Stimulated activated CD4-positive, alpha-beta T cell treated with anti-CD3 and anti-CD28 coated beads, TNF-alpha, amount 100 ng/mL, for 48 hours (primary cell): ENCODE data around the gene RAD51B.
"Not testable (repeated sequence)": the region's sequence is repeated elsewhere in the genome, so short reads cannot be mapped to it uniquely, and the experiment has no call there.

Experiments
- DNase-seq, 3 donors: peaks; one replicate each; pipeline ENCODE4 v3.0.0-alpha.2; 2020; ENCODE audit warnings: low read depth in 3 of 3

The RAD51B gene

DNA sequence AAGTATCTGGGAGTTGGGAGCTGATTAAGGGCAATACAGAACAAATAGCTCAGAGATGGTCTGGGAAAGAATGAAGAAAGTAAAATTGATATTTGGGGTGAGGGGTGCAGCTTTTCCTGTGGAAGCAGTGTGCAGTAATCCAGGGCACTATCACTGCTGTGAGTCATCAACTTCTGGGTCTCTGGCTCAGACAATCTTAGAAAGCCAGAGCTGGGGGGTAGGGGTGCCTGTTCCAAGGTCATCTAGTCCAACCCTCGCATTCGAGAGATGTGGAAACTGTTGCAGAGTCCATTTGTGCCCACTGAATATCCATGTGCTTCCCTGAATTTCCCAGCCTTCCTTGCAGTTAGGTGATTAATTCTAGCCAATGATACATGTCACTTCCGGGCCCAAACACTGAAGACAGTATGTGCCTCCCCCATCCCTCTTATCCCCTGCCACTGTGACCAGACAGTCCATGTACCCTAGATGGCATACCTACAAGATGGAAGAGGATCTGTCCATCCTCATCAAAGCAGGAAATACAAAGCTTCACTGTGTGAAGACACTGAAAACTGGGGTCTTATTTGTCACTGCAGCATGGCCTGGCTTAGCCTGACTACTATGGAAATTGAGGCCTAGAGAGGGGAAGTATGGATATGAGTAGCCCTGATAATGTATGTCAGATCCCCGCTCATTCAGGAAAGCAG lies 921.4 kb downstream of the RAD51B start:
- DNase-seq, result no peak

DNA sequence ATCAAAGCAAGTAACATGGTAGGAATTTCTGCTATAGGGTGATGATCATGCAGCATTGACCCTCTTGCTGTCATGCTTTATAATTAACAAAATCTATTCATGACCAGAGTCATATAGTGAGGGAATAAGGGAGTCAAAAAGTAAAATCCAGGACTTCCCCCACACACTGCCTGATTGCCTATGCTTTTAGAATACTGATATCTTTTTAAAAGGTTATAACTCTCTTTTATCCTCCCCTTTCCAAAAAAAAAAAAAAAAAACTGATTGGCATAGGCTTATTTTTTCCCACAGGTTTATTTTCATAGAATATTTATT lies 921.9 kb downstream of the RAD51B start:
- no peak for DNase-seq

DNA sequence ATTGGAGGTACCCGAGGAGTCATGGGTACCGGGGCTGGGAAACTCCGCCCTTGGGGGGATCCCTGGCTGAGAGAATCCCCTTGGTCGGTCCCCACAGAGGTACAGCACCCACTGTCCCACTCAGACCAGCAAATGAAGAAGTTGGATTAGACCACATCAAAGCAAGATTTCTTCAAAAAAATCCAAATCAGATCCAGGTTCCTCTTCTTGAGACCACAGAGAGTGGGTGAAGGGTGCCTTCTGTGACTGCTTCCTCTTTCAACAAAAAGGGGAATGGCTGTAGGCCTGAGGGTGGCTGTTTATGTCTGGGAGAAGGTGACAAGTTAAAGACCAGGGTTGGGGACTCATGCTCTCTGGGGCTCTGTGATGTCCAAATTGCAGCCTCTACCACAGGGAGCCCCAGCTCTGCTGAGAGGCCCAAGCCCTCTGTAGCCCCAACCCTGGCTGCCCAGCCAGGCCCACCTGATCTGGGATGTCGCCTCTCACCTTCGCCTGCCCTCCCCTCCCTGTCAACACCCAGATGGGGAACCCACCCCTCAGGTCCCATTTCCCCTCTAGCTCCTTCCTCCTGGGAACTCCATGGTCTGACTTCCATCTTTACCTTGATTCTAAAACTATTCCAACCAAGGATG lies 922.4 kb downstream of the RAD51B start:
- DNase-seq, result no peak

DNA sequence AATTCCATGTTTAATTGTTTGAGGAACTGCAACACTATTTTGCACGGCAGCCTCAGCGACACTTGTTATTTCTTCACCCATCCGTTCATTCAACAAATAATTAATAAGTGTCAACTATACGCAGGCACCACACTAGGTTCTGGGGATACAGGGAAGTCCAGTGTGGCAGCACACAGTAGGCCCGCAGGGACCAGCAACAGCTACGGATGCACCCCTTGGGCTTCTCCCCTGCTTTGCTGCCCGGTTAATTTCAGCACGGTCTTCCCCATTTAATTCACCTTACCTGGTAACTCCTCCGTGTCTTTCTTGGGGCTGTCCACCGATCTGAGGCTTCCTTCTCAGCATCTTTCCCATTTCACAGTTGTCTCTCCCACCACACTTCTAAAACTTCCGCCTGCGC lies 925.0 kb downstream of the RAD51B start:
- no peak for DNase-seq

DNA sequence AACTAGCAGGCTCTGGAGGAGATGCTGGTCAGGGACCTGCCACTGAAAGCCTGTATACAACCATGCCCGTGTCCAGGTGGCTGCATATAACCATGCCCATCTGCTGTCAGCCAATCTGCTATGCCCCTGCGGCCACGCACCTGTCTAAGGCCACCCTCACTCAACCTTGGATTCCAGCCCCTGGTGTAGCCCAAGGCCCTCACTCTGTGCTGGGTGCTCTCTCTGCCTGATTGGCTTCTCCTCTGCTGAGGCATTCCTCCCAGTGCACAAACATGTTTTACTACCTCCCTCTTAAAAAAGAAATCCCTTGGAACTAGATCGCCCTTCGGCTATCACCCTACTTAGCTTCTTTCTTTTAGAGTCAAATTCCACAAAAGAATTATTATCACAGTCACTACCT lies 927.8 kb downstream of the RAD51B start:
- DNase-seq, result no peak

DNA sequence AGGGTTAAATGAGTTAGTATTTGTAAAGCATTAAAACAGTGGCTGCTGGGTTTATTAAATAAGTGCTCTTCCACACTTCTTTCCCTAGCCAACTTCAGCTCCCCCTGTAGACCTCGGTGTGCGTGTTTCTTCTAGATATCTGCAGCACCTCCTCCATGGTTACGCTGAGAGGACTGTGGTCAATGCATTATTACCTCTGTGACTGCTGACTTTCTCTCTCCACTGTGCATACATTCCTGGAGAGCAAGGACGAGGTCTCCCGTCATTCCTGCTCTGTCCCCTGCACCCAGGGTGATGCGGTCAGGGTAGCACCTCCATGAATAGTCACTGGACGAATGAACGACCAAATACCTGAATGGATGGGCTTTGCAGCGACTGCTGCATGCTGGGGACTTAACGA lies 928.7 kb downstream of the RAD51B start:
- no peak for DNase-seq

DNA sequence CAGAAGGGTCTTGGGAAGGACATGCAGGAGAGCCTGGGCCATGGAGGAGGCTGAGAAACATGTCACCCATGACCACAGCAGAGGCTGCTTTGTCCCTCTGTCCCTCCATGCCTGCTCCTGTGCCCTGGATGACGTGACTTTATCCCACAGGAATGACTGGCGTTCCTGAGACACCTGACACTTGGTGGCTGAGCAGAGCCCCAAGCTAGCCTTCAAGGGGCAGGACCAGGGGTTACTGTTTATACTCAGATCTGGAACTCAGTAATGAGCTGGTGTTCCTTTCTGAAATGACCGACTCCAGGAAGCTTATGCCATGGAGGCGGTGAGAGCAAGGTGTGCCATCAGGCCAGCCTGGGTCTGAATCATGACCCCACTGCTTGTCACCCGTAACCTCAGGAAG lies 929.1 kb downstream of the RAD51B start:
- no peak for DNase-seq

DNA sequence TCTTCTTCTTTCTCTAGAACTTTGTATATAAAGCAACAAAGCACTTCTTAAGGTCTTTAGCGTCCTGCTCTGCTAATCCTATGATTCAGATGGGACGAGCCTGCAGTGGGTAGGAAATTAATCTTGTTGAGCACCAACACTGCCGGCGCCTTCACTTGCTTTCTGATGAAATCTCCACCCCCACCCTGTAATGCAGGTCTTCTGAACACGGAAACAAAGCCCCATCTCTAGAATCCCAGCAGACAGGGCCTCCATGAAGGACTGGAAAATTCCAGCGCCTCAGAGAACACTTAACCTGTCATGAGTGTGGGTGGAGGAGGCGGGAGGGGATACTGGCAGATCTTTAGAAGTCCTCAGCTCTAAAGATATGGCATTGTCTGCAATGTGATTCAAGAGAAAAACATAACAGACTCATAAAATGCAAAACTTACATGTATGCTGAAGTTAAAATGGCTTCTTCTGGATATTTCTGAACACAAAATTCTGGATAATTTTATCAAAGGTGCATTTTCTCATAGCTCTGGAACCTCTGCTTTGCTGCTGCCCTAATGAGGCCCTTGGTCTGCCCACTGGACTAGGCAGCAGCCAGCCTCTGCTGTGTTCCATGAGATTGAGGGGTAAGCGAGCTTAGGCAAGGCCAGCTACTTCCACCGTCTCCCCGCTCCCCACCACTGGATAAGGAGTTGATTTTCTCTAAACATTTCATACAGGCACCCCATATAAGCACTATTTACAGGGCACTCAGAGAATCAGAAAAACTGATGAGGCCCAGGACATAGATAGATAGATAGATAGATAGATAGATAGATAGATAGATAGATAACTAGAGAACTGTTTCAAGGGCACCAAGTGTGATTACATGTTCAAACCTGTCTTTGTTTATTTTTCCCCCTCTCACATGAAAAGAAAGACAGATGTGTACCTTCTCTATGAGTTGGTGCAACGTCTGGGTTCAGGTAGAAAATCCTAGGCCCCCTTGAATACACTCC lies 930.2 kb downstream of the RAD51B start:
- DNase-seq, result no peak

DNA sequence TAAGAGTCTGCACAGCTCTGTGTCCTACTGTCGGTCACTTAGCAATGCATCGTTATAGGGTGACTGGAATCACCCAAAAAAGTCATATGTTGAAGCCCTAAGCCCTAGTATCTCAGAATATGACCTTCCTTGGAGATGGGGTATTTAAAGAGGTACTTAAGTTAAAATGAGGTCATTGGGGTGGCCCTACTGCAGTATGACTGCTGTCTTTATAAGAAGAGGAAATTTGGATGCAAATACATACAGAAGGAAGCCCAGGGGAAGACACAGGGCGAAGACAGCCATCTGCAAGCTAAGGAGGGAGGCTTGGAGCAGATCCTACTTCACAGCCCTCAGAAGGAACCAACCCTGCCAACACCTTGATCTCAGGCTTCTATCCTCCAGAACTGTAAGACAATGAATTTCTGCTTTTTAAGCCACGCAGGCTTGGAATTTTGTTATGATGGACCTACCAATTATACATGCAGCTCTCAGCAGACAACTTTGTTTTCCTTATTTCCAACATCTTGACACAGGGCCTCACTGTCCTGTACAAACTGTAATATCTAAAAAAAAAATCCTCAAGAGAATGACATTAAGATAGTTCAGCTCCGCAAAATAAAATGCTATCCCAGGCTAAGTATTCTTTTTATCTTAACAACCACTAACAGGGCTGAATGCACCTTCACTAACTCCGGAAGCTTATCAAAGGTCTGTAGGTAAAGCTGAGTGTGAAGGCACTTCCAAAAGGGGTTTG lies 932.9 kb downstream of the RAD51B start:
- no peak for DNase-seq

DNA sequence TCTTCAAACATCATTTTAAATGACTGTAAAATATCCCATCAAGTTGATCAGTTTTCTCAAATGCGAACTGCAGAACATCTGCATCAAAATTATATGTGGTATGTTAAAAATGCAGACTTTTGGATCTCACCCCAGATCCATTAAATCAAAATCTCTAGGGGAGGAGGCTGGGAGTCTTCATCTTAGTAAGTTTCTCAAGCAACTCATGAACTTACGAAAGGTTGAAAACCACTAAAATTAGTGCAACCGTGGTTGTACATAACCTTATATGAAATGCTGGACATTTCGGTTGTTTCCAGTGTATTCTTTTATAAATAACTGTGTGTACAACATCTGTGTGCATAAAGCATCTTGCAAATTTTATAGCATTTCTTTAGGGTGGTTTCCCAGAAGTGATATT lies 934.1 kb downstream of the RAD51B start:
- DNase-seq, result no peak

DNA sequence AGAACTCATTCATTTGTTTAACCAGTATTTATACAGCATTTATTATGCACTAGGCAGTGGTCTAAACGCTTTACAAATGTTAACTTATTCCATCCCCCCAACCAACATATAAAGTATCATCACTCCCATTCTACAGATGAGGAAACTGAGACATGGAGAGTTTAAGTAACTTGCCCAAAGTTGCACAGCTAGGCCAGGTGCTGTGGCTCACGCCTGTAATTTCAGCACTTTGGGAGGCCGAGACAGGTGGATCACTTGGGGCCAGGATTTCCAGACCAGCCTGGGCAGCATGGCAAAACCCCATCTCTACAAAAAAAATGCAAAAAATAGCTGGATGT lies 935.4 kb downstream of the RAD51B start:
- no peak for DNase-seq

DNA sequence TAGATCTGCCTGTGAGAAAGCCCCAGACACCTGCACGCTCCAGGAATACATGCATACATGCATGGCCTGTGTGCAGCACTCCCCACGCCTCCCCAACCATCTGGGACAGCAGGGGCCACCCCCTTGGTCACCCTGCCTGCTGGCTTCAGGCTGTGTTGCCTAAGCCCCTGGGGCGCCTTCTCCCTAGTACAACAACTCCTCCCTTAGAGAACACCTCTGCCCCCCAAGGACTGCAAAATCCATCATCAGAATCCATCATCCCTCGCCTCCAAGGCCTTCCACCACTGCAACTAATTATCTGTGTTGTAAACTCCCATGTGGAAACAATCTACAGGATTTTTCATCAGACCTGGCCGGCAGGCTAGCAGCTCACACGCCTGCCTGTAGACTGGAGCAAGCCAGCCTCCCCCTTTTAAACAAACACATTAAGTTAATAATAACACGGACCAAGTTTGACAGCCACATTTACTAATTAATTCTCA lies 936.5 kb downstream of the RAD51B start:
- no peak for DNase-seq

DNA sequence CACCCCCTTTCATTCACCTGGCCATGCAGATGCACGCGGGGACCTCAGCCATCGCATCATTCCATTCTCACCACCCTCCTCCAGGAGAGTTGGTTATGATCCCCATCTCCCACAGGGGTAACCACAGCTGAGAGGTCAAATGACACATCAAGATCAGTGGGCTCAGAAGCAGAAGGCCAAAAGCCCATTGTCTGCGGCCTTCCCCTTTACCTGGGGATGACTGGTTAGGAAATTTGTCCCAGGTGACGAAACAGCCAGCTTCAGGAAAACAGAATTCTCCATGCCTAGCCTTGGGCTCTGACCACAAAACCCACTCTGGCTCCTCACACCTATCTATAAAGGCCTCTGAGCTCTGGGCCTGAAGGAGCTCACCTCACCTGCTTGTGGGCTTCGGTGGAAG lies 937.2 kb downstream of the RAD51B start:
- DNase-seq, result no peak

DNA sequence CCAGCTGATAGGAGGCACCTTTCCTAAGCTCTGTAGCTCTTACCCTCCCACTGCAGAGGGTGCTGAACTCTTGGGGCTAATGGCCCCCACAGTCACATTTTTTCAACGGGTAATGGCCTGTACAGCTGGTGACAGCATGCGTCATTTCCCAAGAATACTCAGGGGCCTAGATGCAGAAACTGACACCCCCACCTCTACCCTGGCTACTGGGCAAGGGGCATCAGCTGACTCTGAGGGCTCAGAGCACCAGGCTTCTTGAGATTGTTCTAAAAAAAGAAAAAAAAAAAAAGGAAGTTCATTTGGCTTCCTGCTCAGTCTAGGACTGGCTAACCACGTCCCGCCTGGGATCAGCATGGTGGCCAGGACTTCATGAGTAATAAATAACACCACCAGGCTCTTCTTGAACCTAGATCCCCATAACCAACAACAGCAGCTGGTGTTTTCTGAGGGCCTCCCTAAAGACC lies 938.1 kb downstream of the RAD51B start:
- DNase-seq, result no peak

DNA sequence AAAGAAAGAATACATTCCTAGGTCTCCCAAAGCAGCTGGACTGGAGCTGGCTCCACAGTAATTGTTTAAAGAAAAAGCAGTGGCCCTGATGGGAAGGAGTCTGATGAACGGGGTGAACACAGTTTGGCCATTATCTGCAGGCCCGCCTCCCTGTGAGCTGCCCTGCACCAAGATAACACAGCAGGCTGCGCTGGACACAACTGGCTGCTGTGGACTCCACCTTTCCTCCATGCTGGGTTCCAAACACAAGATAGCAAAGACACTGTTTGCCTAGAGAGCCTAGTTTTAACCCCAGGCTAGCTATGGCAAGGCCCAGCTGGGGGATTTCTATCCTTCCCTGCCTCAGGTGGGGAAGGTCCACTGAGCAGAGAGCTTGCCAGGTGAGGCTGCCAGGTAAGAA lies 938.7 kb downstream of the RAD51B start:
- DNase-seq, result no peak

DNA sequence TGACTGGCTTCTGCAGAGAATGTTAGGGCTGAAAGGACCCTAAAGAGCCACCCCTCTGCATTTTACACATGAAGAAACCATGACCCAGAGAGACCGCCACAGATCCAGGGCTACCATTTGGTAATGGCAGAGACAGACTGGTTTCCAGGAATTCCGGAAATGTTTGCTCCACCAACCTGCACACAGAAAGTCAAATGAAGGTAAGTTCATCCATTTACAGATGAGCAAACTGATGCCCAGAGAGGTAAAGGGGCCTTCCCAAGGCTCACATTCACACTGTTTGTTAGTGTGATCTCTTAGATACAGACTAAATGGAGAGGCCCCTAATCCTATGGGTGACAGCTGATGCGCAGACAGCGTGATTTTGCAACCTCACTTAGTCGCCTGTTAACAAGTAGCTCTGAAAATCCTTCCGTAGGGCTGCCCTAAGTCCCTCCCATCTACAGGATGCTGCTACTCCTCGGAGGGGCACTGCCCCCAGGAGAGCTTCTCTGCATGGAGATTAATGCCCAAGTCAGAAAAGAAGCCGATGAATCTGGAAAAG lies 939.5 kb downstream of the RAD51B start:
- no peak for DNase-seq

DNA sequence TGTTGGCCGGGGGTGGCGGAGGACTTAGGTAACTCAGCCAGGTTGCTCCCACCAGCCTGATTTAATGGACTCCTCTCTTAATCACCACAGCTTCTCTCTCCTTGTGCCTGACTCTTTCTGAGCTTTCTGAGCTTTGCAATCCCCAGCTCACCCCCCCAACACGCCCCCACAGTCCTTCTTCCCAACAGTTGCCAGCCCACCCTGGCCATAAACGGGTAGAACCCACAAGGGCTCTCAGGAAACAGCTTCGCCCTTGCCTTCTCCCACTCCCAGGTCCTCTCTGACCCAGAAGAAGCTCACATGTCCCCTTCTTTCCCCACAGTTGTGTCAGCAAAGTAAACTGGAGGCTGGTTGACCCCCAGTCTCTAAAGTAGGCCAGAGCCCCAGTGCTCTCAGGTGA lies 940.4 kb downstream of the RAD51B start:
- DNase-seq, result no peak

DNA sequence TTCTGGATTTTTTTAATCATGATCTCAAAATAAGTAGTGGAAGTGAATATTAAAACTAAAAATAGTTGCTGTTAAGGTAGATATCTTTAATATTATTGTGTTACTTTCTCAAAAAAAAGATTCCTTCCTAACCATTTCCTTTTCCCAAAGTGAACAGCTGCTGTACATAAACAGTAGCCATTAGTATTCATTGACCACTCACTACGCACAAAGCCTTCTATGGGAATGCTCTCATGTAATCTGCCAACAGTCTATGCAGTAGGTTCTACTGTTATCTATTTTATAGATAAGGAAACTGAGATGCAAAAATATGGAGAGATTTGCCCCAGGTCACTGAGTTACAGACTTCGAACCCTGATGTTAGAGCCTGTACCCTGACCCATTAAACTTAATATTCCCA lies 941.2 kb downstream of the RAD51B start:
- no peak for DNase-seq

DNA sequence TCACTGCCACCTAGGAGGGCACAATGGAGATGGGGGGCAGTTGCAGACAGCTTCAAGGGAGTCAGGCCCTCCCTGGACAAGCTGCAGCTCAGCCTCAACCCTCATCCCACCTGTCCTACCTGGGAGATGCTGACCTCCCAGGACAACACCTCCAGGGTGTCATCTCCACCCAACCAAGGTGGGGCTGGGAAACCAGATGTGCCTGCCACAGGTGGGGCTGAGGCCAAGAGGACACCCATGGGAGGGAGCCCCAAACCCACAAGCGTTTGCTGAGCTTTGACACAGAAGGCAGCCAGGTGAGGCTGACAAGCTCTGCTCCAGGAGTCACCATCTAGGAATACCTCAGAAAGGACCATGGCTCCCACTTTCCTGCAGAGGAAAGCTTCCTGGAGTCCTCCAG lies 941.8 kb downstream of the RAD51B start:
- no peak for DNase-seq

DNA sequence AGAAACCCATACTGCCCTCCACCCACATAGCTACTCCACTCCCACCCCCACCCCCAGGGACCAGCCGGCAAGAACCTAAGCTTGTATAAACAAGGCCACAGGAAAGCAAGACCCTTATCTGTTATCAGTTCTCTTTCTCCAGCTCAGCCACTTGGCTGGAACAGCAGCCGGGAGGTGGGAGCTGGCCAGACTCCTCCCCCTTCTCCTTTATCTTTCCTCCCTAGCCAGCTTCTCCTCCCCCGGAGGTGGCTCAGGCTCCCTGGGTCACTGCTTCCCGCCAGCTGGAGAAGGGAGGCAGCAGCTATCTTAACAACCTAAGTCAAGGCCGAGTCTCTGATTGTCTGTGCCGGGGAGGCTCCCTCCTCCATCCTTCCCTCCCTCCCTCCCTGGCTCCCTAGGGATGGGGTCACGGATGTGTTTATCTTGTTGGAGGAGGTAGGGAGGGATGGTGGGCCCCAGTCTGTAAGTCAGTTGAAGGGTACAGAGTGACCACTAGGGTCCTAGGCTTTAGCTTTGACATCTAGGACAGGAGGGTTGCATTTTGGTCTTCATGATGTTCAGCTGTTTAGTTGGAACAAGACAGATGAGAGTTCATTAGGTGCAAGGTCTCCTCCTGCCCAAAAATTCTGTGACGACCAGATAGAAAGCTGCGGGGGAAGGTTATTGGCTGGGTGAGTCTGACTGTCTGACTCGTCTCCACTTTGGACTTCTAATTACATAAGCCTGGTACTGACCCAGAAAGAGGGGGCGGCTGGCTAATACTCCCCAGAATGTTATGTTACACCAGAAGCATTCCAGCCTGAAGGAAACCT lies 943.6 kb downstream of the RAD51B start:
- no peak for DNase-seq

DNA sequence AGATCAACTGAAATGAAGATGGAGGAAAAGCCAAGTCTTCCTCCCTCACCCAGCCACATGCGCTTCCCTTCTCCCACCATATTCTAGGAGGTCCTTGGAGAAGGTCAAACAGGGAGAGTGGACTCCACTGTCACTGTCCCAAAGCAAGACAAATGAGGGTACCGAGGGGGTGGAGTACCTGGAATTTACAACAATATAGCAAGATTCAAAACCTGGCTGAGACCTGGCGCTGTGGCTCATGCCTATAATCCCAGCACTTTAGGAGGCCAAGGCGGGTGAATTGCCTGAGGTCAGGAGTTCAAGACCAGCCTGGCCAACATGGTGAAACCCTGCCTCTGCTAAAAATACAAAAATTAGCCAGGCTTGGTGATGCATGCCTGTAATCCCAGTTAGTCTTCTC lies 944.3 kb downstream of the RAD51B start:
- DNase-seq, result not testable (repeated sequence)
